Head of caudate nucleus (tissue), 42 donors: ENCODE results near the gene CHERP.
"Not testable (repeated sequence)": the region's sequence is repeated elsewhere in the genome, so short reads cannot be mapped to it uniquely, and the experiment has no call there.

Experiments
- DNase-seq, 42 donors: peaks; one replicate each; pipeline versions ENCODE4 v3.0.0 to v3.0.0-alpha.2; 2020 to 2021; ENCODE audit warnings: mixed read lengths in 7 of 42
- intact Hi-C: fragments of 100-400 bp; cut with DNase I; formaldehyde crosslinking; loops from one replicate; pipeline ENCODE4 v1.15.0; 2022

The CHERP gene

DNA sequence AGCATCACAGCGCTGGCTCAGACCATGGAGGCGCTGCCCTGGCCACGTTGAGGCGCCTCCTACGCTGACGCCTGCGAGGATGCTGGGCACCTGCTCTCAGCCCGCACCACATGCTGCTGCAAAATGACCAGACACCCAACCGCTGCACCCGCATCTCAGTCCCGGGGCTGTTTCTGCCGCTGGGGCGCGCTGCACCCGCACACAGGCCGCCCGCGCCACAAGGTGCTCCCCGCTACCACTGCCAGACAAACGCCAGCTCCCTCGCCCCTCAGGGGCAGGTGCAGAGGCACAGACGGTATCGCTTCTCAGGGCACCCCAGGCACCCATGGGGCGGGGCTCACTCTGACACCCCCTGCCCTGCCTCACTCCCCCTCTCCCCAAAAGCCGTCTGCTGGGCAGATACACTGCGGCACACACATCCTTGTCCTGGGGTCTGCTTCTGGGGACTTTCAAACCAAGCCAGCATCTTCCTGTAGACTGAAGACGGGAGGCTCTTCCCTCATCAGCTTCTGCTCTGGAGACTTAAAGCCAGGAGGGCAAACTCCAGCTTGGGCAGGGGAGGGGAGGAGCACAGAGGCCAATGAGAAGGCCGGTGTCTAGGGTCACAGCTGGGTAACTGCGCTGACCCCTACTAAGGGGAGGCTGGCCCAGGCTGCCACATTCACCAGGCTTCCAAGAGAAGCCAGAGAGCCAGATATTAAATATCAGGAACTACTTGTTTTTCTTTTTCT is 16.3 kb downstream of the CHERP start:
- no peak for DNase-seq

DNA sequence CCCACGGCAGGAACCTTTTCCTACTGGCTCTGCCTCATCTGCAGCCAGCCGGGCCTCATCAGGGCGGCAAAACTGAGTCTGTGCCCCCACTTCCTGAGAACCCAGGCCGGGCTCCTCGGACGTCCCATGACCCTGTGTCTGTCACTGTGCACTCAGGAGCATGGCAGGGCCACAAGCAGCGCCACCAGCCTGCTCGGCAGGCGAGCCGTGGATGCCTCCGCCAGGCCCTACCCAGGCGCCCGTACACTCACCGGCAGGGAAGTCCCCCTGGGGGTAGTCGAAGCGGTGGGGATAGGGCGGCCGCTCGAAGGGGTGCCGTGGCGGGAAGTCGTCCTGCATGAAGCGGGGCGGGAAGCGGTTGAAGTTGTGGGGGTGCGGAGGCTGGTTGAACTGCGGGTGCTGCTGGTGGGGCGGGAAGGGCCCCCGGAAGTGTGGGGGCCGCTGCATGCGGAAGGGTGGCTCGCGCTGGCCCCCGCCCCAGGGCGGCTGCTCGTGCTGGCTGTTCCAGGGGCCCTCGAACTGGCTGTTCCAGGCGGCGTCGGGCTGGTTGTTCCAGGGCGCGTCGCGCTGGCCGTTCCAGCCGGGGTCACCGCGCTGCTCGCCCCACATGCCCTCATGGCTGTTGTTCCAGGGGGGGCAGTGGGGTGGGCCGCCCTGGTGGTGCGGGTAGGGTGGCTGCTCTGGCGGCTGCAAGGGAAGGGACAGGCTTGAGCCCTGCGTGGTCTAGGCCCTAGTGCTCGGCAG is 17.1 kb downstream of the CHERP start:
- intact Hi-C loops: no loop called here
- DNase-seq: no peak

More for the DNA sequence above, 16.3 kb downstream of the CHERP start:
- intact Hi-C loops: no loop called here

DNA sequence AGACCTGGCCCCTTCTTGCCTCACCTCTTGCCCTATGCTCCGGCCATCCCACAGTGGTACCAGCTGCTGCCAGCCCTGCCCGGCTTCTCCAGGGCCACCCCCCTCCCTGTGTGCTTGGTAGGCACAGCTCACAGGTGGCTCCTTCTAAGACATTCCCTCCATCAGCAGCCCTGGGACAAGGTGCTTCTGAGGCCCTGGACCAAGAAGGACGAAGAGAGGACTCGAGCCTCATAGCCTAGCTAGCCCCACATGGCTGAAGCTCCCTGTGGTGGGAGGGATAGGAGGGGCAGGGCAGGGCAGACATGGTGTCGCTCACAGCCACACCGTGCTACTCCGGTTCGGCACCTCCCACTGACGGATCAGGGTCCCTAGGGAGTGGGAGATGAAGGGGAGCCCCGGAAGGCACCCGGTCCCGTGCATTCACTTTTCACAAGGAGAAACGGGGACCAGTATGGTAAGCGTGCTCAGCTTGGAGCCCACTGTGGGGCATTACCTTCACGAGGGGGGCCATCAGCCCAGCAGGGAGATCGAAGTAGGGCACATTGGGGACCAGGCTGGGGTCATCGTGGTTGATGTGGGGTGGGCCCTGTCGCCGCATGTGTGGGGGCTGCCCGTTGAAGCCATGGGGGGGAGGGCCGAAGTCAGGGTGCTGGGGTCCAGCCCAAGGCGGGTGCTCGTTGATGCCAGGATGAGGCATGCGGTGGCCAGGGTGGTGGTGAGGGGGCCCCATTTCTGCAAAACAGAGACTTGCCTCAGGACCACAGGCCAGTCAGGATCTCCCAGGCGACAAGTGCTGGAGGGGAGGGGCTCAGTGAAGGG is 19.5 kb downstream of the CHERP start:
- intact Hi-C loops: no loop called here
- no peak for DNase-seq

DNA sequence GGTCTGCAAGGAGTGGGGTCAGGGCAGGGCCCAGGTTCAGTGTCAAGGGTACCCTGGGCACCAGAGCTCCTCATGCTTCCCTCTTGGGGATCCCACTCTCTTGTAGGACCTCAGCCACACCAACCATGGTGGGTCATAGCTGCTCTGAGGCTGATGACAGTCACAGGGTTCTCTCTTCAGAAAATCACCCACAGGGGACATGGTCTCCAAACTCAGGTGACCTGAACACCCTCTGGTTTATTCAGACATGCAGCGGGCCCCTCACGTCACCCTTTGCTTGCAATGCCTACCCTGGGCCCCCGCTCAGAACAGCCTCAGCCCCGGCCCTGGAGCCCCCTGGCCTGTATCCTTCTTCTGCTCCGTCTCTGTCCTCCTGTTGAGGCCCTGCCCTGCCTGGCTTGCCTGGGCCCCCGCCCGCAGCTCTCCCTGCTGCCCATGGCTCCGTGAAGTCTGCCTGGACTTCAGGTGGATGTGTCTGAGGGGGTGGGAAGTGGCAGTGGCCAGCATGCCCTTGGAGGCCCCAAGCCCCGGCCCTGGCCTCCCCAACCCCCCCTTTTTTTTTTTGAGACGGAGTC is 20.4 kb downstream of the CHERP start:
- DNase-seq: no peak

DNA sequence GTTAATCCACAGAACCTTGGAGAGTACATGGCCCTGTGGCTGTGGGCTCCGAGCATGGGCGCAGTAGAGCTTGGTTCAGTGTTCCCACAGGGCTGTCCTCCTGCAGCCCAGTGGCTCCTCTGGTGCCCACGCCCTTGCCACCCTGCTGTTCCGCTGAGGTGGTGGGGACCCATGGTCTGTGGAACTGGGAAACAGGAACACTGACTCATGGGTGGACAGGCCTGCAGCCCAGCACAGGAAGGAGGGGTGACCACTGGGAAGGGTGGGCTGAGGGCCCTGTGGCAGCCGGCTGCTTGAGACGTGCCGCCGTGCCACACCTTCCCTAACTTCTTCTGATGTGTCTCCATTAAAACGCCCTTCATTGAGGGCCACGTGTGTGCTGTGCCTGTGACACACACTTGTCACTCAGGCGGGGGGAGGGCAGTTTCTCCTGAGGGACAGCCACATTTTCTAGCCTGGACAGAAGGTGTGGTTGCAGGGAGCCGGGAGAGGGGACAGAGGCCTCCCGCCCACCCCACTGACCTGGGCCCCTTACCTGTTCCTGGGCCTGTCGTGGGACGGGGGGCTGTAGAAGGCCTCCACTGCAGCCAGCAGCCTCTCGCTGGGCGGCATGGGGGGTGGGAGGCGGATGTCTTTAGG is 21.1 kb downstream of the CHERP start:
- no peak for DNase-seq
- intact Hi-C loops: no loop called here

More for the DNA sequence above, 20.4 kb downstream of the CHERP start:
- intact Hi-C loops: no loop called here

DNA sequence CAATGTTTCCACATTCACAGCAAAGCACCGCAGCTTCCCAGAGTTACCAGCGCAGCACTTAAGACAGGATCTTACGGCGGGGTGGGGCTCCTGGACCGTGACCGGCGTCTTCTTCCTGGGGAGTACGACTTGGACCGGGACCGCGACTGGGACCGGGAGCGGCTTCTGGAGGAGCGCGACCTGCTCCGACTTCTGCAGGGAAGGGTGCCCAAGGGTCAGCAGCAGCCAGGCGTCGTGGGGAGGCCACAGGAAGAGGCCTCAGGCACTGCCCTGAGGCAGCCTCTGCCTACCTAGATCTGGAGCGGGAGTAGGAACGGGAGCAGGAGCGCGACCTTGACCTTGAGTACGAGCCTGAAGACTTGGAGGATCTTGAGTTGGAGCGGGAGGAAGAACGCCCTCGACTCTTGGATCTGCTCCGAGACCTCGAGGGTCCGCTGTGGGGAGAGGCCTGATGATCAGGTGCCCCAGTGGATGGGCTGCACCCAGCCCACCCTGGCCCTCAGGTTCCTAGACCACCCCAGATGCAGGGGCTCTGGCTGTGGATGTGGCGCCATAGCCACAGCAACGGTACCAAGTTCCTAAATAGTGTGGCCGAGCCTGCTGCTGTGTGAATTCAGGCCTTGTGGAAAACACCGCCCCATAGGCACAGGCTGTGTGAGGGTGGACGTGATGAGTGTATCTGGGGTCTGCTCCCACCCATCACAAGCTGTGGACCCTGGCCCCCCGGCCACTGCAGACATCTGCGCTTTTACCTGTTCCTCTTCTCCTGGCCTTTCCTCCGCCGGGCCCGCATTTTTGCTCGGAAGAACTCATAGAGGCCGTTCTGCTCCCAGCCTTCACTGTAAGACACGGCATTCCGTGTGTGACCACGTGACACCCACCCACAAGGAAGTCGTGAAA is 21.9 kb downstream of the CHERP start:
- peak in 7 of 42 donors; percentile 17 to 48 (median 22) for DNase-seq
- intact Hi-C loops: no loop called here

DNA sequence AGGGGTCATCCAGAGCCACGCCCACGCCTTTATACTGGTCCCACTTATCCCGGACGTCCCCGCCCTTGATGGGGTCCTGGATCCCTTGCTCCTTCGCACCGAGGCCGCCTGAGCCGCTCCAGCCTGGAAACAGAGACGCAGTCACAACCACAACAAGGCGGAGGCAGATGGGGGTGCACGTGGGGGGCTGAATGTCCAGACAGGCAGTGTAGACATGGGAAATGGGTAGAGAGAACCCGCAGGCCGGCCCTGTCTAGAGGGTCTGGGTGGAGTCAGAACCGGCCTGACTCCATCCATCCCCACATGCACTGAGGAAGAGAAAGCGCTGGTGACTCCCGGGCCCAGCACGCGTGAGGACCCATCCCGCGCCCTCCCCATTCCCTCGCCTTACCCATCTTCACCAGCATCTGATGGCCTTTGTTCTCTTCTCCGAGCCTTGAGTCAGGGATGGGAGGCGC is 23.0 kb downstream of the CHERP start:
- no peak for DNase-seq
- intact Hi-C loops: no loop called here

DNA sequence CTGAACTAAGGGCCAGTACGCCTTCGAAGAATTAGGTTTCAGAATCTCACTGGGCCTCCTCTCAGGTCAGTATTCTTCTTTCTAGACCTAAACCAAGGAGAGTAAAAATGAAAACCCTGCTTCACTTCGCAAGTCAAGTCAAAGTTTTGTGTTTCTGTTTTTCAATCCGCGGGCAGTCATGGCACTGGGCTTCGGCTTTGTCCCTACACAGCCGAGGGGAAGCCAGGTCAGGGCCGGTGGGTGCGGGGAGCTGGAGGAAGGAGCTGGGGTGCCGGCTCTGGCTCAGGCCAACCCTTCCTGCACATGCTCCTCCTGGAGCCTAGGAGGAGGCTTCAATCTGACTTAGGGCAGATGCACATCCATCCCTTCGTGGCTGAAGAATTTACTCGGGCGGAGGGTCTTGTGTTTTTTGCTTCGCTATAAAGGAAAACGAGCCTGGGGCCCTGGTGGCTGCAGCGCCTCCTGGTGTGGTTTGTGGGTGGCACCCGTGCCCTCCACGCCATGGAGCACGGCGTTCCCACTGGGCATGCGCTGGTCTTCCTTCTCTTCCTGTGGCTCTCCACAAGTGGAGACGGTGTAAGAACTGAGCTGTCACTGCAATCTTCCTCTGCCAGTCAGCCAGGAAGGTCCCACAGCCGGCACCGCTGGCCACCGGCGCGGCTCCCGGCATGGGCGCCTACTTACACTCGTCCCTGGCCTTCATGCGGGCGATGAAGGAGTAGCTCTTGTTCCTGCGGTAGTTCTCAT is 23.6 kb downstream of the CHERP start:
- DNase-seq: no peak
- intact Hi-C loops: no loop called here

DNA sequence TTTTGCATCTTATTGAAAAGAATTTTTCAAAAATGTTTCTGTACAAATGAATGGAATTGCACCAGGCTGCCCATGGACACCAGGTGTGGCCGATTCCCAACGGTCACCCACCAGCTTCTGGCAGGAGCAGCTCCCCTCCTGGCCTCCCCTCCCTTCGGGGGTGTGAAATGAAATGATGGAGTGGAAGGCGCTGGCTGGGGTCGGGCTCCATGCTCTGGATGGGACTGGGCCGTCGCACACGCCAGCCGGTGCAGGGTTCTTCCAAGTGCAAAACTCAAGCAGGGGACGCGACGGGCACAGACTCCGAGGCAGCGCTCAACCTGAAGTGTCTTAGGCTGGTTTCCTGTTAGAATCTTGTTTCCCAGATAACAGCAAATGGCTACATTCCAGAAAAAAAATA is 24.2 kb downstream of the CHERP start:
- intact Hi-C loops: no loop called here
- no peak for DNase-seq

DNA sequence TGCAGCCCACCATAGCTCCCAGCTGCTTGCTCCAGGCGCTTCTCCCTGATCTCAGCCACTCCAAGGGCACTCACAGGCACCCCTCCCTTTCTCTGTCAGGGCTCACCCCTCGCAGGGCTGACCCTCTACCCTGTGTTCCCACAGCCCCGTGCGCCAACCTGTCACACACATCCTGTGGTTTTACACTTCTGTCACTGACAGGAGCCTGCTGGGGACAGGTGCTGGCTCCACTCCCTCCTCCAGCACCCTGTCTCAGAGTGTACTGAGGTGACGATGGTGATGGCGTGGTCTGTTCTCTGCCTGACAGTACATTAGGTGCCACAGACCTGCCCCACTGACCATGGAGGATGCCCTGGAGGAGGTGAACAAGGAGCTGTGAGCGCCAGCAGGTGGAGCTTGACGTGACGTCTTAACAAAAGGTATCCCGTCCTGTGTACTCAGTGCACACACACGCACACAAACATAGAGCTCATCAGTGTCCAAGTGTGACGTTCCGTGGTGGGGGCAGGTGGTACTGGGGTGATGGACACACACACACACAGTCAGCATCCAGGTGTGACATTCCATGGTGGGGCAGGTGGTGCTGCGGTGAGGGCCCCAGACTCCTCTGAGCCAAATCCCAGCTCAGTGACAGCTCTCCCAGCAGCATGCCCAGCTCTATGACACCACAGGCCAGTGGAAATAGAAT is 25.2 kb downstream of the CHERP start:
- intact Hi-C loops: no loop called here
- DNase-seq: no peak

DNA sequence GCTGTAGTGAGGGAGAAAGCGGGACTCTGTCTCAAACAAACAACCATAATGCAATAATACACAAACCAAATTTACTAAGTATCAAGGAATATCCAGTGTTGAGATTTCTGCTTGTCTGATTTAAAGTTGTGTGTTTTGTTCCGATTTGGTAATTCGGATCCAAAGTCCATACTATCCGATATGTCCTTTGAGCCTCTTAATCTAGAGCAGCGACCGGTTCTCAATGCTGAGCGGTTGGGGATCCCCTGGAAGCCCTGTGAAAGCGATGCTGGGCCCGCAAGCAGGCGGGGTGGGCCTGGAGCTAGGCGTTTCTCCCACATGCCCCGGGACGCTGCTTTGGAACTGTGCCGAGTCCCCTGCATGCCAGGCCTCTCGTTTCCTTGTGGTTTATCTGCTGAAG is 25.9 kb downstream of the CHERP start:
- intact Hi-C loops: no loop called here
- no peak for DNase-seq

DNA sequence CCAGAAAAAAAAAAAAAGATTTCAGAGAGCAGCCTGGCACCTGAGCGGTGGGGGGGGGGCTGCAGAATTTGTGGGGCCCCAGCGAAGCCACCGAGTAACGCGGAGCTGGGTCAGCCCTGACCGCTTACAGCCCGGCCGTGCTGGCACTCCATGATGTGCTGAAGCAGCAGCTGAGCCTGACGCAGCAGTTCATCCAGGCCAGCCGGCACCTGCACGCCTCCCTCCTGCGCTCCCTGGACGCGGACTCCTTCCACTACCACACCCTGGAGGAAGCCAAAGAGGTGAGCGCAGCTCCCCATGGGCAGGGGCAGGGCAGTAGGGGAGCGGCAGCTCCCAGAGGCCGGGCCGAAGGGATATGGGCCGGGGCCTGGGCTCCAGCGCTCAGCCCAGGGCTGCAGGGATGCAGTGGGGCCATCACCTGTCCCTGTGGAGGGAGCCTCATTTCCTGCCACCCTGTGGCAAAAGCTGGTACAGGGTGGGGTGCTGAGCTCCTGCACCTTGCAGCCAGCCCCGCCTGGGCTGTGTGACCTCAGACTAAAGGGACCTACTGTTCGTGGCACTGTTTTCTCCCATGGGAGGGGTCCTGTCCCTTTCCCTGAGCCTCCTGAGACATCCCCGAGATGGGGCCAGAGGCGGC is 27.7 kb downstream of the CHERP start:
- no peak for DNase-seq
- intact Hi-C loops: no loop called here

DNA sequence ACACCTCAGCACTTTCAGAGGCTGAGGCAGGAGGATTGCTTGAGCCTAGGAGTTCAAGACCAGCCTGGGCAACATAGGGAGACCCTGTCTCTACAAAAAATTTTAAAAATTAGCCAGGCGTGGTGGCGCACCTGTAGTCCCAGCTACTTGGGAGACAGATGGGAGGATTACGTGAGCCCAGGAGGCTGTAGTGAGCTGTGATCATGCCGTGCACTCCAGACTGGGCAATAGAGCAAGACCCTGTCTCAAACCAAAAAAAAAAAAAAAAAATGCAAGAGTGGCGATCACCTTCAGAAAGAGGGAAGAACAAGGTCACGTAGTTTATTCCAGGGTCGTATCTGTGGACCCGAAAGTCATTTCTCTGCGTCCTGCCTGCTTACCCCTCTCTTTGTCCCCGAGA is 29.6 kb downstream of the CHERP start:
- DNase-seq, intact Hi-C loops: not testable (repeated sequence)

DNA sequence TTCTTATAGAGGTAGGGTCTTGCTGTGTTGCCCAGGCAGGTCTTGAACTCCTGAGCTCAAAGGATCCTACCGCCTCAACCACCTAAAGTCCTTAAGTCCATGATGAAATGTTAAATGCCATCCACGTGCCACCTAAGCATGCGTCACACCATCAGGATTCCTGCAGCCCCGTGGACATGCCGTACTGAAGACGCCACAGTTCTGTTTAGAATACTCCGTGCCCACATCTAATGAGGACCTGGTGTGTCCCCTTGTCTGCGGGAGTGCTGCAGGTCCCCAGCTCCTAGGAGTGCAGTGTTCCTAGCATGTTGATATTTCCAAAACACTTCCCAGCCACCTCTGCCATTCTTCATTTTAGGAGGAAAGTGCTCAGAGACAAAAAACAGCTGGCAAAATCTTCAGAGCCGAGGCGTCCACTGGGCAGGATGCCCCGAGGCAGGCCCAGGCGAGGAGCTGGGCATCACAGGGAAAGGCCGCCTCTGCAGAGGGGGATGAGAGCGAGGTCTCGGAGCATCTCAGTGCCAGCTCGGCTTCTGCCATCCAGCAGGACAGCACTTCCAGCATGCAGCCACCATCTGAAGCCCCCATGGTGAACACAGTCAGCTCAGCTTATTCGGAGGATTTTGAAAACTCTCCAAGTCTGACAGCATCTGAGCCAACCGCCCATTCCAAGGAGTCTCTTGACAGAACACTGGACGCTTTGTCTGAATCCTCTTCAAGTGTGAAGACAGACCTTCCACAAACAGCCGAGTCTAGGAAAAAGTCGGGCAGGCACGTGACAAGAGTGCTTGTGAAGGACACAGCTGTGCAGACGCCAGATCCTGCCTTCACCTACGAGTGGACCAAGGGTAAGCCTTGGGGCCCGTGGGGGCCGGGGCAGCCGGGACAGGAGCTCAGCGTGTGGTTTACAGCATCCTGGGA is 32.8 kb downstream of the CHERP start:
- intact Hi-C loops: no loop called here
- peak in 41 of 42 donors; percentile 22 to 80 (median 55) for DNase-seq

DNA sequence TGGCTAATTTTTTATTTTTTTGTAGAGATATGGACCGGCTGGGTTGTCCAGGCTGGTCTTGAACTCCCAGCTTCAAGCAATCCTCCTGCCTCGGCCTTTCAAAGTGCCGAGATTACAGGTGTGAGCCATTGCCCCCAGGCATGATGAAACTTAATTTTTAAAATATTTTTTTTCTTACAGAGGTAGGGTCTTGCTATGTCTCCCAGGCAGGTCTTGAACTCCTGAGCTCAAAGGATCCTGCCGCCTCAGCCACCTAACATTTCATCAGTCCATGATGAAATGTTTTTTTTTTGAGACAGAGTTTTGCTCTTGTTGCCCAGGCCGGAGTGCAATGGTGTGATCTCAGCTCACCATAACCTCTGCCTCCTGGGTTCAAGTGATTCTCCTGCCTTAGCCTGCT is 33.7 kb downstream of the CHERP start:
- DNase-seq: no peak
- intact Hi-C loops: no loop called here
